ENCODE measurements around the gene TMEM109. TPM values are rescaled to one million over a fixed set of nuclear protein-coding genes. Genes with fewer than 3 reads are reported as not detected.

TMEM109 gene
- total RNA-seq, 1 donor from 2014 or later, result 127 TPM

DNA sequence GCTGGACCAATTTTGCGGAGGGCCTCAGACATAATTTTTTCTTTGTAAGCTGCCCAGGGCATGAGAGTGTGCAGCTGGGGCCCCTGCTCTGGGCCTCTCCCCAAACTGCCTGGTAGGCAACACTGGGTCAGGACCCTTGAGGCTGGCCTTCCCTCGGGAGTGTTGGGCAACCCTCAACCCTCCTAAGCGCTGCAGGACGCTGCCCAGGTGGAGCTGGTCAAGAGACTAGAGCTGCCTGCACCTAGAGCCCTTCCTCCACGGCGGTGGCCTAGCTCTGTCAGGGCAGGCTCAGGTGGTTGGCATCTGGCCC, 9.8 kb downstream of the TMEM109 start:
- no peaks in the 10 kb centered on the region for H3K27me3 ChIP-seq
- DNase-seq (ENCODE audit: extremely low spot score in 2 of 2), result no peak
- TF ChIP-seq POLR2AphosphoS5 (IDR thresholded peaks at IDR 0.05; ENCODE audit: insufficient read depth in 1 of 2, low read depth in 1 of 2) (no peak), POLR2A (IDR thresholded peaks at IDR 0.05) (no peak)
- TF ChIP-seq, protein P1, sequence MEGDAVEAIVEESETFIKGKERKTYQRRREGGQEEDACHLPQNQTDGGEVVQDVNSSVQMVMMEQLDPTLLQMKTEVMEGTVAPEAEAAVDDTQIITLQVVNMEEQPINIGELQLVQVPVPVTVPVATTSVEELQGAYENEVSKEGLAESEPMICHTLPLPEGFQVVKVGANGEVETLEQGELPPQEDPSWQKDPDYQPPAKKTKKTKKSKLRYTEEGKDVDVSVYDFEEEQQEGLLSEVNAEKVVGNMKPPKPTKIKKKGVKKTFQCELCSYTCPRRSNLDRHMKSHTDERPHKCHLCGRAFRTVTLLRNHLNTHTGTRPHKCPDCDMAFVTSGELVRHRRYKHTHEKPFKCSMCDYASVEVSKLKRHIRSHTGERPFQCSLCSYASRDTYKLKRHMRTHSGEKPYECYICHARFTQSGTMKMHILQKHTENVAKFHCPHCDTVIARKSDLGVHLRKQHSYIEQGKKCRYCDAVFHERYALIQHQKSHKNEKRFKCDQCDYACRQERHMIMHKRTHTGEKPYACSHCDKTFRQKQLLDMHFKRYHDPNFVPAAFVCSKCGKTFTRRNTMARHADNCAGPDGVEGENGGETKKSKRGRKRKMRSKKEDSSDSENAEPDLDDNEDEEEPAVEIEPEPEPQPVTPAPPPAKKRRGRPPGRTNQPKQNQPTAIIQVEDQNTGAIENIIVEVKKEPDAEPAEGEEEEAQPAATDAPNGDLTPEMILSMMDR (IDR thresholded peaks at IDR 0.05), result no peak
- peaks cover 35% of the 10 kb centered on the region for H3K4me1 ChIP-seq
- no peak overlapping the region for H3K27ac ChIP-seq
- intact Hi-C loops (cut with DNase I), result no loop called here
- peak overlapping the region; percentile 60 to 70 for H3K4me3 ChIP-seq
- H3K9me3 ChIP-seq, result no peaks in the 10 kb centered on the region
- peaks cover 0 to 33% of the 10 kb centered on the region in 2 donors for H3K36me3 ChIP-seq

DNA sequence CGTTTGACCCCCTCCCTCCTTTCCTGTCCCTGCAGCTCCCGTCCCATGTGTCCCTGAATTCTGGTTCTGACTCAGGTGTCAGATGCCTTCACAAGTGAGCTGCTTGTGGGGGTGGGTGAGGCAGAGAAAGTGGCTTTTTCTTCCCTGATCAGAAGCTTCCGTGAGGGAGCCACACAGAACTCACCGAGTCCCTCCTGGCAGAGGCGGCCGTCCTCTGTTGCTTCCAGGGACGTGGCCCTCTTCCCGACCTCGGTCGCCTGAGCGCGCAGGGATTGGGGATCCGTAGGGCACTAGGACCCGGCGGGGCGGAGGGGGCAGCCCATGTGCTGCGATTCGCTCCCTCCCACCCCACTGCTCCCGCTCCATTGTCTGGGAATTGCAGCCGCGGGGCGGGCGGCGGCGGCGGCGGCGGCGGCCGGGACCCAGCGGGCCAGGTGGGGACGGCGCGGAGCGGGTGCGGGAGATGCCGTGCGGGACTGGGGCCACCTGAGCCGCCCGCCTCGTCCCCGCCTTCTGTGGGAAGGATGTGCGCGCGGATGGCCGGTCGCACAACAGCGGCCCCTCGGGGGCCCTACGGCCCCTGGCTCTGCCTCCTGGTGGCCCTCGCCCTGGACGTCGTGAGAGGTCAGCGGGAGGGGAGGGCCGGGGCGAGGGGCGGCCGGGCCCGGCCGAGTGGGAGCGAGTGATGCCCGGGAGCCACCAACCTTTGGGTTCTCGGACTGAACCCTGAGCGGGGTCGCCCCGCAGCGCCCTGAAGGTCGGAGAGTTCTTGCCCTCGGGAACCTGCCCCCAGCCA, 10.3 kb downstream of the TMEM109 start, which contains the start of gene TMEM132A:
TMEM132A (plus strand) TSS at position 351 of the 796 bp plus-strand sequence; CDS start at position 525, 174 bp downstream.
- TF ChIP-seq POLR2AphosphoS5 (IDR thresholded peaks at IDR 0.05; ENCODE audit: insufficient read depth in 1 of 2, low read depth in 1 of 2) (peak in 1 of 2 donors; percentile 27), POLR2A (IDR thresholded peaks at IDR 0.05) (peak in 1 of 2 donors; percentile 37)
- TF ChIP-seq, protein P1 (IDR thresholded peaks at IDR 0.05), result no peak
- DNase-seq (ENCODE audit: extremely low spot score in 2 of 2), result no peak
- peak within 1 kb of the TSS; percentile 35 for H3K27ac ChIP-seq
- intact Hi-C loops (cut with DNase I), result no loop called here
- H3K36me3 ChIP-seq, result peaks cover 0 to 33% of the 10 kb centered on the region in 2 donors
- peaks cover 30% of the 10 kb centered on the region for H3K4me1 ChIP-seq
- peak within 1 kb of the TSS; percentile 60 to 70 for H3K4me3 ChIP-seq
- H3K27me3 ChIP-seq, result no peaks in the 10 kb centered on the region
- no peaks in the 10 kb centered on the region for H3K9me3 ChIP-seq

DNA sequence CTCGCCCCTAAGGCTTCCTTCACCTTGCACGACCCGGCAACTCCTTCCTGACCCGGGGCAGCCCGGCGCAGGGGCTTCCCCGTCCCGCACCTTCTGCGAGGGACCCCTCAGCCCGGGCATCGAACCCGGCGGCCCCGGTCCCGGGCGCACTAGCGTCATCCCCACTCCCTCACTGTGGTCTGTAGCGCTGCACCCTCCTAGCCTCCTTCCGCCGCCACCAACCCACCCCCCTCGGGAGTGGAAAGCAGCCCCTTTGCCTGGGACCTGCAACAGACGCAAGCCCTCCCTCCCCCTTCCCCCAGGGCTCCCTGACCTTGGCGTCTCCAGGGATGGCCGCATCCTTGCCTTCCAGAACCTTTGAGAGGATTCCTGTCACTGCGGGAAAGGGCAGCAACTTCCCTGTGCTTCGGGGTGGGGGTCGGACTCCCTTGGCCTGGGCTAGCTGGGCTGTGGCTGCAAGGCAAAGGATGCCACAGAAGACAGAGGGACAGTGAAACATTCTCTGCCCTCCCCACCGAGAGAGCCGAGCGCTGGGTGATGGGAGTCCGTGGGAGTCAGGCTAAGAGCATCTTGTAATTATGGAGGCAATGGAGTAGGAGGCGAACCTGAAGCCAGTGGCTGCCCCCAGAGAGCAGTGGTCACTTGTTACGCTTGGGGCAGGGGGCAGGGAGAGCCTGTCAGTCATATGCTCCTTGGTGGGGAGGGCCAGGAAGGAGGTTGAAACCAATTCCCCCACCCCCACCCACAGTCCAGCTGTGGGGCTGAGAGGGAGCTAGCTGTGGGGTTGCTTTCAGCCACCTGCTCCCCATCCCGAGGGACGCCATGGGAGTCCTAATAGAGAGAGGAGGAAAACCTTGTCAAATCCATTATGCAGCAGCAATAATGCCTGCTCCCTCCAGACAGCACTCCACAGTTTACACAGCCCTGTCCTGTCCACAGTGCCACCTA, 11.2 kb downstream of the TMEM109 start:
- H3K27ac ChIP-seq, result peak overlapping the region; percentile 35
- H3K4me1 ChIP-seq, result peaks cover 25% of the 10 kb centered on the region
- H3K4me3 ChIP-seq, result peak overlapping the region; percentile 60 to 70
- H3K9me3 ChIP-seq, result no peaks in the 10 kb centered on the region
- peaks cover 0 to 28% of the 10 kb centered on the region in 2 donors for H3K36me3 ChIP-seq
- DNase-seq (ENCODE audit: extremely low spot score in 2 of 2), result no peak
- H3K27me3 ChIP-seq, result no peaks in the 10 kb centered on the region
- intact Hi-C loops (cut with DNase I), result no loop called here
- TF ChIP-seq, protein P1 (IDR thresholded peaks at IDR 0.05), result no peak
- no peak for TF ChIP-seq POLR2A (IDR thresholded peaks at IDR 0.05)
- no peak for TF ChIP-seq POLR2AphosphoS5 (IDR thresholded peaks at IDR 0.05; ENCODE audit: insufficient read depth in 1 of 2, low read depth in 1 of 2)

DNA sequence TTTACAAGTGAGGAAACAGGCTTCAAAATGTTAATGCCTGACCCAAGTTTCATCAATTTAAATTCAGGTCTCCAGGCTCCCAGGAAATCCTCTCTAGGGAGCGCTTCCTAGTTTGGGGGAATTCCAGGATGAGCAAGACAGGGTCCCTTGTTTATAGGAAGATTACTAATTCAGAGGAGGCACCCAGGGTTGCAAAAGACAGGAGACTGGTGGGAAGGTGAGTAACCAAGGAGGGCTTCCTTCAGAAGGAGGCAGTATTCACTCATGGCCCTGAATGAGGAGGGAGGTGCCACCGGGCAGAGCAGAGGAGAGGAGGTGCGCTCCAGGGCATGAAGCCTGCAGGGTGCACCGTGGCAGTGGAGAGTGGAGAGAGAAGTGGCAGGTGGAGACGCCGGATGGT, 11.9 kb downstream of the TMEM109 start:
- intact Hi-C loops (cut with DNase I), result no loop called here
- no peak overlapping the region for H3K4me3 ChIP-seq
- TF ChIP-seq, protein P1 (IDR thresholded peaks at IDR 0.05), result no peak
- no peak for TF ChIP-seq POLR2AphosphoS5 (IDR thresholded peaks at IDR 0.05; ENCODE audit: insufficient read depth in 1 of 2, low read depth in 1 of 2)
- no peak for TF ChIP-seq POLR2A (IDR thresholded peaks at IDR 0.05)
- H3K27ac ChIP-seq, result no peak overlapping the region
- DNase-seq (ENCODE audit: extremely low spot score in 2 of 2), result no peak
- H3K27me3 ChIP-seq, result no peaks in the 10 kb centered on the region
- no peaks in the 10 kb centered on the region for H3K9me3 ChIP-seq
- peaks cover 0 to 22% of the 10 kb centered on the region in 2 donors for H3K36me3 ChIP-seq
- H3K4me1 ChIP-seq, result peaks cover 25% of the 10 kb centered on the region
